C4-2B (cell line): ENCODE measurements around the gene SFXN5.

ENCODE experiments used
- H3K27ac ChIP-seq: fragments of 450-650 bp; 2 replicates; pipeline ENCODE4 v1.5.1; 2017
- ZFX ChIP-seq: fragments of 450-650 bp; IDR thresholded peaks from 2 replicates; pipeline ENCODE4 v1.6.1; 2017
- TF ChIP-seq, protein P1 (sequence below): fragments of 450-650 bp; conservative IDR thresholded peaks from 2 replicates; pipeline ENCODE4 v1.5.1; 2017; ENCODE audit warnings: mild to moderate bottlenecking

The SFXN5 gene

DNA sequence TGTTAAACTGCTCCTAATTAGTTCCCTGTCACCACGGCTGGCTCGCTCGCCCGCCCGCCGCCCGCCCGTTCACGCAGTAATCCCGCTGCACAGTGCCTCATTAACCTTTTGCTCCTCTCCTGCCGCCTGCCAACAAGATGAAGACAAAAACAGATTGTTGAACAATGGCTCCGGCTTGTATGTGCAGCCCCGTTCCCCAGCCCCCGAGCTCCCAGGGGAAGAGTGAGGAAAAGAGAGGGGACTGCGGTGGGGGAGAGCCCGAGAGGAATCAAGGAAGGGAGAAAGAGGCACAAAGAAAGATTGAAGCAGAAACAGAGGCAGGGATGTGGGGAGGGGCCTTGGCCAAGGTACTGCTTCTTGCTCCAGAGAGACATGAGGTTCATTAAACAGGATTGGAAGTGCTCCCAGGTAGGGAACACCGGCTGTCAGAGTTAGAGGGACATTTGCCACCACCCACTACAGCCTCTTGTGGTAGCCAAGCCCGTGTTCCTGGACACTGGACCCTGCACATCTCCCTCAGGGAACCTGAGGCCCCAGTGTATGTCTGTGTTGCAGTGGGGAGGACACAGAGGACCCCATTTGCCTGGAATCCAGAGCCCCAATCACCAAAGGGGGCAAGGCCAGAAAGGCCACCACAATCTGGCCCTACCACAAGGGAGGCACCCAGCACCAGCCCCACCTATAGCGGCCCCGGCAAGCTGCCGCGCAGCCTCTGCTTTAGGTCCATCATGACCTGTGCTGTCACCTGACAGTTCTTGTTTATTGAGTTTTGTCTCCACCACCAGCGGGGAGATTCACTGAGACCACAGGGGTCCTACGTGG, 116.1 kb downstream of the SFXN5 start:
- TF ChIP-seq, protein P1, sequence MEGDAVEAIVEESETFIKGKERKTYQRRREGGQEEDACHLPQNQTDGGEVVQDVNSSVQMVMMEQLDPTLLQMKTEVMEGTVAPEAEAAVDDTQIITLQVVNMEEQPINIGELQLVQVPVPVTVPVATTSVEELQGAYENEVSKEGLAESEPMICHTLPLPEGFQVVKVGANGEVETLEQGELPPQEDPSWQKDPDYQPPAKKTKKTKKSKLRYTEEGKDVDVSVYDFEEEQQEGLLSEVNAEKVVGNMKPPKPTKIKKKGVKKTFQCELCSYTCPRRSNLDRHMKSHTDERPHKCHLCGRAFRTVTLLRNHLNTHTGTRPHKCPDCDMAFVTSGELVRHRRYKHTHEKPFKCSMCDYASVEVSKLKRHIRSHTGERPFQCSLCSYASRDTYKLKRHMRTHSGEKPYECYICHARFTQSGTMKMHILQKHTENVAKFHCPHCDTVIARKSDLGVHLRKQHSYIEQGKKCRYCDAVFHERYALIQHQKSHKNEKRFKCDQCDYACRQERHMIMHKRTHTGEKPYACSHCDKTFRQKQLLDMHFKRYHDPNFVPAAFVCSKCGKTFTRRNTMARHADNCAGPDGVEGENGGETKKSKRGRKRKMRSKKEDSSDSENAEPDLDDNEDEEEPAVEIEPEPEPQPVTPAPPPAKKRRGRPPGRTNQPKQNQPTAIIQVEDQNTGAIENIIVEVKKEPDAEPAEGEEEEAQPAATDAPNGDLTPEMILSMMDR = no peak
- no peak for TF ChIP-seq ZFX
- H3K27ac ChIP-seq = no peak overlapping the region

DNA sequence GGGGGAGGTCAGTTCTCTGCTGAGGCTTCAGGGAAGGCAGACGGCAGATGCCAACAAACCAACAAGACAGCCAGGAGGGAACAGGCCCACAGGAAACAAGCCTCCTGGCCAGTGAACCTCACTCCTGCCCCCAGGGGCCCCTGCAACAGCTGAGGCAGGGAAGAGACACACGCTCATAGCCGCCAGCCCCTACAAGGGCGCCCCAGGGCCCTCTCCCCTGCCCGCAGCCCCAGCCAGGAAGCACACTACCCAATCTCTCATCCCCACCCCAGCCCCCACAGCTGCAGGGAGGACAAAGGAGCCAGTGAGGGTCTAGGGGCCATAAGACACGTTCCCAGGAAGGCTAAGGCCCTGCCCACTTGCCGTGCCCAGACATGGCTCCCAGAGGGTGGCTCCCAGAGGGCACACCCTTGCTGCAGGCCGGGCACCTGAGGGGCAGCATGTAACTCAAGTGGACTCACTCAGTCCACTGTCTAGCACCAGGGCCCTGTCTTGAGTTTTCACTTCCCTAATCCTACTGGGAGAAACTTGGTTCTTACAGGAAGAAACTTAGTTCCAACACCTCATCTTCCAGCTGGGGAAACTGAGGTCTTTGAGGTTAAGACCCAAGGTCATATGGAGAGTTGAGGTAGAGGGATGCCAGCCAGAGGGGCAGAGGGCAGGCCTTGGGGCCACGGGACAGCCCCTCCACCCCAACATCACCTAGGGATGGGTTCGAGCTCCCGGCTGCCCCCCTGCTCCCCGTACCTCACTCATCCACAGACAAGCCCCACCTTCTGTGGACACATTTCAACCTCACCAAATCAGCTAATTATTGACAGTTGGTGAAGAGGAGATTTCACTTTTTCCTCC, 116.9 kb downstream of the SFXN5 start:
- TF ChIP-seq, protein P1 = no peak
- TF ChIP-seq ZFX = no peak
- no peak overlapping the region for H3K27ac ChIP-seq

DNA sequence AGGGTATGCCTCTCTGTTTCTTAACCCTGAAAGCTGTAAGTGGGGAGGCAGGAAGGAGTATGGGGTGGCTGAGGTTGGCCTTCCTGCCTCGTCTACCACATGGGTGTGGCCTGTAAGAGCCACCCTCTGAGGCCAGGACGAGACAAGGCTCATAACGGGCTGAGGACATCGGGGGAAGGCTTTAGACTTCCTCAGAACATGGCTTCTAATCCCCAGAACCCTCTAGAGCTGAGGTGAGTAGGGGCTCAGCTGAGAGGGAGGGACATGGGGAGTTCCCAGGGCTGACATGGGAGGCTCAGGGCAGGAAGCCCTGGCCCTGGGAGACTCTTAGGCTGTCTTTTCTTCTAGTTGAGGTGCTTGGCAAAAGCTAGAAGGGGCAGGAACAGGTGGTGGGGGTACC, 117.5 kb downstream of the SFXN5 start:
- TF ChIP-seq ZFX = no peak
- TF ChIP-seq, protein P1 = no peak

DNA sequence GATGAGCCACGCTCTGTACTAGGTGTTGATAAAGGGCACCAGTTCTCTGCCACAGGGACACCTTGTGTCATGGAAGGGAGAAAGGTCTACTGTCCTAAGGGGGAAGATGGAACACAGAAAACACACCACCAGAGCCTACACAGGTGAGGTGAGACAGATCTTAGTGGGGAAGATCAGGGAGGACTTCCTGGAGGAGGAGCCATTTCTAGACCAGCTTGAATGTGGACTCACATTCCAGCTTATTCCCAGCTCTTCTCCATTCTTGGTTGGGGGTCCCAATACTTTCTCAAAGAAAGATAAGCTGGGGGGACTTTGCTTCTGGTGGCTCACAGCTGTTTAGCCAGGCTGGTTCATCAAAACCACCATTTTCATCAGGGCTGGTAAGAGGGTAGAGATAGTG, 118.0 kb downstream of the SFXN5 start:
- TF ChIP-seq ZFX = no peak
- TF ChIP-seq, protein P1 = no peak
- no peak overlapping the region for H3K27ac ChIP-seq

More for the DNA sequence above, 117.5 kb downstream of the SFXN5 start:
- no peak overlapping the region for H3K27ac ChIP-seq

DNA sequence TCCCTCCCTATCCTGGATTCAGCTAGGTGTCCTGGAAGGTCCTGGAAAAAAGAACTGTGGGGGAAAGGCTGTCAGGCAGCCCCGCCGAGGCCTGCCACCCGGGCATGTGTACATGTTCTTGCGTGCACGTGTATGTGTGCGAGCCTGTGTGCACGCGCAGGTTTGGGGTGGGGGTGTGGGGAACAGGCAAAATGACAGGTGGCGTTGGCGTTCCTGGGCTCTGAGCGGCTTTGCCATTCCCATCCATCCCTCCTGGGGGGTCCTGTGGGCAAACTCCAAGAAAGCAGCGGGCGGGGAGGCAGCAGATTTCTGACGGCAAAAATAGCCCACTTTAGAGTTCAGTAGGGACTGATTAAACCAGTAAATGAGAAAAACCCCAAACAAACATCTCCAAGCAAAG, 118.6 kb downstream of the SFXN5 start:
- TF ChIP-seq, protein P1 = no peak
- TF ChIP-seq ZFX = no peak
- no peak overlapping the region for H3K27ac ChIP-seq

DNA sequence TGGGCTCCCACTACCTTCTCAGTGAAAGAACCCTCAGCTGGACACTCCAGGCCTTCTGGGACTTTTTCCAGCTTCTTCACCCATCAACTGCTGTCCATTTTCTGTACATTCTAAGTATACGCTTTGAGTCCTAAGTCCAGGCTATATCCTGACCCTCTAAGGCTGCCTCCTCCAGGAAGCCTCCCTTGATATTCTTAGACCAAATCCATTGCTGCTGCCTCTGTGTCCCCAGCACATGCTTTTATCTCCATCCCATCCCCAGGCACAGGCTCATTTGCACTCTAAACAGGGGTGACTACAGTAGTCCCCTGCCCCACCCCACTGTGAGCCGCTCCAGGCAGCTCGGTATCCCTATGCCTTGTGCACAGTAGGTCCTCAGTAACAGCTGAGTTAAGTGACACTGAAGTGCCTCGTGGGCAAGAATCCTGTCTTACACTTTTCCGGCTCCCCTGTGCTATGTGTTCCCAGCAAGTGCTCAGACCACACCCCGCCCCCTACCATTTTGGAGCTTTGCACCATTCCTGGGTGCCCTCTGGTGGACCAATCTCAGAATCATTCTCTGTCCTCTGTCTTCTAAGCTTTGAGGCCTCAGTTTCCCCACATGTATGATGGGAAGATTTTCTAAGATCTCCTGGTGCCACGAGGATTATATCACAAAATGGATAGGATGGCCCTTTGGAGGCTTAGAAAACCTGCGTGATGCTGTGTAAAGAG, 119.2 kb downstream of the SFXN5 start:
- TF ChIP-seq ZFX = no peak
- TF ChIP-seq, protein P1 = no peak
- H3K27ac ChIP-seq = no peak overlapping the region
